Keratinocyte (primary cell): ENCODE results near the gene MYLK4. TPM values are rescaled to one million over a fixed set of nuclear protein-coding genes. Genes with fewer than 3 reads are reported as not detected.

ENCODE experiments used
- DNase-seq: peaks from one replicate; pipeline ENCODE4 v3.0.0-alpha.2; 2011; ENCODE audit warnings: low read depth, missing footprints, low spot score
- FAIRE-seq: peaks from 2 replicates; lab custom pipeline; 2011; peaks lifted over from hg19 to GRCh38; lab: Jason Lieb, UNC
- H2AFZ ChIP-seq: 2 replicates; pipeline ENCODE4 v1.6.0; 2012; ENCODE audit warnings: low read length, control low read depth, inconsistent platforms; ENCODE audit not compliant: control insufficient read depth
- H3K27ac ChIP-seq: 2 replicates; pipeline ENCODE4 v1.5.1; 2011; ENCODE audit warnings: low read length; ENCODE audit not compliant: control insufficient read depth, insufficient read depth
- H3K27me3 ChIP-seq: 3 replicates; pipeline ENCODE4 v1.6.0; 2011; ENCODE audit warnings: low read length; ENCODE audit not compliant: control insufficient read depth, insufficient read depth; ENCODE audit errors: extremely low read depth
- H3K36me3 ChIP-seq, 2 experiments: 2 replicates in 1 of 2; 3 replicates in 1 of 2; pipeline ENCODE4 v1.5.1; 2011; ENCODE audit warnings: low read length in 2 of 2, mild to moderate bottlenecking in 1 of 2; ENCODE audit not compliant: control insufficient read depth in 2 of 2, insufficient read depth in 2 of 2; ENCODE audit errors: extremely low read depth in 1 of 2
- H3K4me1 ChIP-seq: 3 replicates; pipeline ENCODE4 v1.5.1; 2011; ENCODE audit warnings: low read length; ENCODE audit not compliant: control insufficient read depth, insufficient read depth; ENCODE audit errors: extremely low read depth
- H3K4me2 ChIP-seq: 3 replicates; pipeline ENCODE4 v1.6.0; 2011; ENCODE audit warnings: low read depth, low read length; ENCODE audit not compliant: control insufficient read depth, insufficient read depth; ENCODE audit errors: extremely low read depth
- H3K4me3 ChIP-seq, 3 experiments: fragments of 200-600 bp in 1 of 3; sonication (generic) in 1 of 3; 2 replicates in 2 of 3; 3 replicates in 1 of 3; pipeline ENCODE4 v1.5.1; 2011 to 2016; ENCODE audit warnings: low read length in 3 of 3, mild to moderate bottlenecking in 3 of 3, control low read depth in 2 of 3, inconsistent platforms in 1 of 3, low read depth in 1 of 3, mixed read lengths in 1 of 3, mixed run types in 1 of 3, moderate library complexity in 1 of 3; ENCODE audit not compliant: control insufficient read depth in 2 of 3, insufficient read depth in 2 of 3; ENCODE audit errors: extremely low read depth in 1 of 3
- H3K79me2 ChIP-seq: 2 replicates; pipeline ENCODE4 v1.6.0; 2012; ENCODE audit warnings: low read length; ENCODE audit not compliant: control insufficient read depth, insufficient read depth
- H3K9ac ChIP-seq: 3 replicates; pipeline ENCODE4 v1.6.0; 2011; ENCODE audit warnings: low read length; ENCODE audit not compliant: control insufficient read depth, insufficient read depth; ENCODE audit errors: extremely low read depth
- H3K9me1 ChIP-seq: 3 replicates; pipeline ENCODE4 v1.6.0; 2011; ENCODE audit warnings: low read length; ENCODE audit not compliant: control insufficient read depth, insufficient read depth; ENCODE audit errors: extremely low read depth
- H3K9me3 ChIP-seq: 2 replicates; pipeline ENCODE4 v1.5.1; 2012; ENCODE audit warnings: low read depth, low read length; ENCODE audit not compliant: control insufficient read depth
- H4K20me1 ChIP-seq: 3 replicates; pipeline ENCODE4 v1.6.0; 2011; ENCODE audit warnings: low read length; ENCODE audit not compliant: control insufficient read depth, insufficient read depth; ENCODE audit errors: extremely low read depth
- EZH2 ChIP-seq: IDR thresholded peaks from one replicate; pipeline ENCODE4 v1.6.1; 2012; ENCODE audit warnings: inconsistent platforms, mild to moderate bottlenecking, low read length, moderate library complexity
- dilution Hi-C: fragments of 300-500 bp; cut with MboI; formaldehyde crosslinking; loops from one replicate; pipeline ENCODE4 v1.7.0; 2020; ENCODE audit warnings: low sequenced_read_pairs; ENCODE audit not compliant: extremely low pct_ligation_motif_present
- polyA plus RNA-seq, 5 experiments: library from polyadenylated mRNA; depleted of rRNA in 3 of 5; stranded (reverse) in 3 of 5; stranded (forward) in 1 of 5; unstranded in 1 of 5; fragments of >200 nt; gene quantifications; 1 replicate in 1 of 5; 2 replicates in 3 of 5; 3 replicates in 1 of 5; pipeline versions ENCODE4 v1.2.1 to v1.2.3, GENCODE V29; 2011 to 2012; ENCODE audit warnings: missing spikeins in 2 of 5, low read depth in 1 of 5, low replicate concordance in 1 of 5
- TF ChIP-seq, protein P1 (sequence below), 3 experiments: IDR thresholded peaks in 1 of 3; conservative IDR thresholded peaks in 1 of 3; optimal IDR thresholded peaks in 1 of 3; 2 replicates in 2 of 3; 3 replicates in 1 of 3; pipeline versions ENCODE3 to v1.5.1; 2011; ENCODE audit warnings: low read length in 3 of 3, mild to moderate bottlenecking in 3 of 3, moderate library complexity in 2 of 3, control low read depth in 1 of 3, inconsistent platforms in 1 of 3; ENCODE audit not compliant: insufficient read depth in 2 of 3; ENCODE audit errors: extremely low read depth in 1 of 3

MYLK4 gene
- polyA plus RNA-seq, 1 donor (not counting 4 experiments of a cell fraction or from before 2014, with no cell fraction given), result 0.31 TPM

DNA sequence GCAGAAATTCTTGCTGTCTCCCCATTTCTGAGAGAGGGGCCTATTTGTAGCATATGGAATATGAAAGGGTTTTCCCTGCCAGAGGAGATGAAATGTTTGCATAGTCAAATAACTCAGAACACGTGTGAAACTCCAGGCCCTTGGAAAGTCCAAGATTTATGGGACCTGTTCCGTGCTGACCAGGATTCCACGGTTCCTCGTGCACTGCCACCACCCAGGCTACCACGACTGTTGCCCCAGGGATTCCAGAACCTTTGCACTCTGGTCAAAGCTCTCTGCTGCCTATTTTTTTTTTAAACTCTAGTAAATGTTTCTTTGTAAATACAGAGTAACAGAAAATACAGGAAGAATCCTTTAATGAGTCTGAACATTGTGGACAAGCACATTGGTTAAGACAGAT is 35.0 kb downstream of the MYLK4 start:
- Histone ChIP-seq H3K4me3 (no peak overlapping the region), H3K9ac (no peak overlapping the region), H3K27ac (no peak overlapping the region), H3K9me1 (no peaks in the 10 kb centered on the region), H3K27me3 (no peaks in the 10 kb centered on the region), H3K79me2 (no peaks in the 10 kb centered on the region), H4K20me1 (no peaks in the 10 kb centered on the region), H3K4me1 (peaks cover 7% of the 10 kb centered on the region), H2AFZ (no peak overlapping the region), H3K9me3 (peaks cover 3% of the 10 kb centered on the region), H3K4me2 (no peak overlapping the region), H3K36me3 (no peaks in the 10 kb centered on the region)
- dilution Hi-C loops, result no loop called here
- FAIRE-seq (no peak), DNase-seq (no peak)
- no peak for TF ChIP-seq EZH2
- TF ChIP-seq, protein P1, sequence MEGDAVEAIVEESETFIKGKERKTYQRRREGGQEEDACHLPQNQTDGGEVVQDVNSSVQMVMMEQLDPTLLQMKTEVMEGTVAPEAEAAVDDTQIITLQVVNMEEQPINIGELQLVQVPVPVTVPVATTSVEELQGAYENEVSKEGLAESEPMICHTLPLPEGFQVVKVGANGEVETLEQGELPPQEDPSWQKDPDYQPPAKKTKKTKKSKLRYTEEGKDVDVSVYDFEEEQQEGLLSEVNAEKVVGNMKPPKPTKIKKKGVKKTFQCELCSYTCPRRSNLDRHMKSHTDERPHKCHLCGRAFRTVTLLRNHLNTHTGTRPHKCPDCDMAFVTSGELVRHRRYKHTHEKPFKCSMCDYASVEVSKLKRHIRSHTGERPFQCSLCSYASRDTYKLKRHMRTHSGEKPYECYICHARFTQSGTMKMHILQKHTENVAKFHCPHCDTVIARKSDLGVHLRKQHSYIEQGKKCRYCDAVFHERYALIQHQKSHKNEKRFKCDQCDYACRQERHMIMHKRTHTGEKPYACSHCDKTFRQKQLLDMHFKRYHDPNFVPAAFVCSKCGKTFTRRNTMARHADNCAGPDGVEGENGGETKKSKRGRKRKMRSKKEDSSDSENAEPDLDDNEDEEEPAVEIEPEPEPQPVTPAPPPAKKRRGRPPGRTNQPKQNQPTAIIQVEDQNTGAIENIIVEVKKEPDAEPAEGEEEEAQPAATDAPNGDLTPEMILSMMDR (optimal IDR thresholded peaks at IDR 0.05 in 1 of 3, IDR thresholded peaks at IDR 0.05 in 1 of 3, conservative IDR thresholded peaks at IDR 0.05 in 1 of 3; ENCODE audit: extremely low read depth in 1 of 3, insufficient read depth in 2 of 3, low read length in 3 of 3), result no peak

DNA sequence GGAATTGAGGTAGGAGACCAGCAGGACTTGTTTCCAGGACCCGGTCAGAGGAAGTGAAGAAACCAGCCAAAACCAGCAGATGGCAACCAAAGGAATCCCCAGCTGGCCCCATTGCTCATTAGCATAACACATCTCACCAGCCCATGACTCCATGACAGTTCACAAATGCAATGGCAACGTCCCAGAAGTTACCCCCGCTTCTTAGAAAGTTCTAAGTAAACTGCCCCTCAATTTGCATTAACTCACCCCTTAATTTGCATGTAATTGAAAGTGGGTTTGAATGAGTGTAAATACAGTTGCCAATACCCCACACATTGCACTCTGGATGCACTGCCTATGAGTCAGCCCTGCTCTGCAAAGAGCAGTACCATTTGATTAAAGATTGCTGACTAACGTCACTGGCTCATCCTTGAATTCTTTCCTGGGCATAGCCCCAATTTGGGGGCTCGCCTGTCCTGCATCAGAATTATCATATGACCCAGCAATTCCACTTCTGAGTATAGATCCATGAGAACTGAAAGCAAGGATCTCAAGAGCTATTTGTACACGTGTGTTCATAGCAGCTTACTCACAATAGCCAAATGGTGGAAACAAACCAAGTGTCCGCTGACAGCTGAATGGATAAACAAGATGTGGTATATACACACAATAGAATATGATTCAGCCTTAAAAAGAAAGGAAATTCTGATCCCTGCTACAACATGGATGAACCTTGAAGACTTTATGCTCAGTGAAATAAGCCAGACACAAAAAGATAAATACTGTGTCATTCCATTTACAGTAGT is 36.4 kb downstream of the MYLK4 start:
- DNase-seq (no peak), FAIRE-seq (peak; percentile 39)
- Histone ChIP-seq H3K27ac (no peak overlapping the region), H3K4me1 (peaks cover 7% of the 10 kb centered on the region), H3K4me2 (no peak overlapping the region), H3K4me3 (no peak overlapping the region), H3K9ac (no peak overlapping the region), H3K27me3 (no peaks in the 10 kb centered on the region), H3K79me2 (no peaks in the 10 kb centered on the region), H3K9me3 (peaks cover 3% of the 10 kb centered on the region), H4K20me1 (no peaks in the 10 kb centered on the region), H3K9me1 (no peaks in the 10 kb centered on the region), H2AFZ (no peak overlapping the region), H3K36me3 (no peaks in the 10 kb centered on the region)
- dilution Hi-C loops, result no loop called here
- TF ChIP-seq, protein P1 (optimal IDR thresholded peaks at IDR 0.05 in 1 of 3, IDR thresholded peaks at IDR 0.05 in 1 of 3, conservative IDR thresholded peaks at IDR 0.05 in 1 of 3; ENCODE audit: extremely low read depth in 1 of 3, insufficient read depth in 2 of 3, low read length in 3 of 3), result no peak
- no peak for TF ChIP-seq EZH2
